ENCODE results near the gene DHODH. TPM values are rescaled to one million over a fixed set of nuclear protein-coding genes. Genes with fewer than 3 reads are reported as not detected.

The DHODH gene
- total and polyA plus RNA-seq, 2 of the 8 experiments (the other 6 are each of a cell fraction or from before 2014, with no cell fraction given) = 9.1 to 19.4 TPM

GRCh38 chr16:72064361-72064894, 55.9 kb downstream of the DHODH start:
- no peak overlapping the region for H3K27ac ChIP-seq (ENCODE audit: low read depth, low read length)
- FAIRE-seq = no peak

More at GRCh38 chr16:72064361-72064894, 55.9 kb downstream of the DHODH start:
- H2BK120ac ChIP-seq (replicated peaks; ENCODE audit: low read depth, low read length) = no peak overlapping the region
- no peaks in the 10 kb centered on the region for H3K79me1 ChIP-seq (ENCODE audit: low read depth, low read length)
- H2AFZ ChIP-seq (ENCODE audit: low read length) = no peak overlapping the region
- H3K4me1 ChIP-seq (replicated peaks in 1 of 4; ENCODE audit: control insufficient read depth in 3 of 4, insufficient read depth in 4 of 4, low read length in 3 of 4) = no peaks in the 10 kb centered on the region
- H3K79me2 ChIP-seq (ENCODE audit: control insufficient read depth in 1 of 2, insufficient read depth in 2 of 2, low read length in 2 of 2) = no peaks in the 10 kb centered on the region
- H3K23ac ChIP-seq (ENCODE audit: insufficient read length) = no peak overlapping the region
- H4K8ac ChIP-seq (ENCODE audit: extremely low read depth, insufficient read depth, low read length) = no peak overlapping the region
- H2BK12ac ChIP-seq (ENCODE audit: low read depth, low read length) = no peak overlapping the region
- no peaks in the 10 kb centered on the region for H4K20me1 ChIP-seq (replicated peaks in 1 of 2; ENCODE audit: control insufficient read depth in 1 of 2, insufficient read depth in 2 of 2, low read length in 2 of 2)
- no peaks in the 10 kb centered on the region for H3K27me3 ChIP-seq (replicated peaks in 1 of 4; ENCODE audit: control insufficient read depth in 3 of 4, extremely low read depth in 1 of 4, insufficient read depth in 3 of 4, low read length in 3 of 4)
- no peak overlapping the region for H3K9ac ChIP-seq (replicated peaks in 1 of 4; ENCODE audit: extremely low read depth in 1 of 4, low read depth in 3 of 4, low read length in 3 of 4)
- no peak overlapping the region for H3K18ac ChIP-seq (ENCODE audit: extremely low read depth, low read length)
- no peak overlapping the region for H2BK15ac ChIP-seq (ENCODE audit: low read length)
- H3K9me3 ChIP-seq (ENCODE audit: insufficient read depth in 2 of 2, low read depth in 1 of 2, low read length in 1 of 2) = no peaks in the 10 kb centered on the region
- no peak overlapping the region for H4K91ac ChIP-seq (replicated peaks; ENCODE audit: insufficient read length, low read length)
- no peak overlapping the region for H3K4me2 ChIP-seq (ENCODE audit: insufficient read depth in 1 of 2, low read depth in 2 of 2, low read length in 2 of 2)
- H3K23me2 ChIP-seq (ENCODE audit: low read depth, low read length) = no peaks in the 10 kb centered on the region
- no peak for DNase-seq (ENCODE audit: low read depth in 1 of 2, low spot score in 2 of 2)
- no peak overlapping the region for H3K56ac ChIP-seq (replicated peaks; ENCODE audit: insufficient read length, low read depth, low read length)
- TF ChIP-seq HDAC6 (IDR thresholded peaks at IDR 0.05; ENCODE audit: low read depth, low read length) (no peak), SIN3A (conservative IDR thresholded peaks at IDR 0.05 in 1 of 2, IDR thresholded peaks at IDR 0.05 in 1 of 2; ENCODE audit: low read depth in 1 of 2, low read length in 2 of 2) (no peak)
- H3K14ac ChIP-seq (ENCODE audit: insufficient read length) = no peak overlapping the region
- ChIA-PET POLR2A (ENCODE audit: partially characterized antibody) (no interaction called here), CTCF (ENCODE audit: partially characterized antibody) (interaction anchor here (0.6 to 1.5 kb wide), 2 partner anchors 10 to 35 kb away, joined by 3 read pairs; partner anchors contain the start of gene HP)
- no peak overlapping the region for H2AK5ac ChIP-seq (ENCODE audit: low read depth, low read length)
- 91% methylated on average over 10 of the region's 10 CpGs; no CpG with 5 or more reads in 1 of the 2 experiments for WGBS, 2 experiments (ENCODE audit: extremely low coverage in 1 of 2, insufficient coverage in 1 of 2, insufficient read length in 1 of 2, insufficient replicate concordance in 2 of 2, low coverage in 1 of 2, low lambda C conversion rate in 2 of 2, missing lambda C conversion rate in 1 of 2)
- no peak overlapping the region for H2BK5ac ChIP-seq (ENCODE audit: low read depth, low read length)
- no peak overlapping the region for H4K5ac ChIP-seq (ENCODE audit: insufficient read length, low read depth, low read length)
- no peaks in the 10 kb centered on the region for H3K36me3 ChIP-seq (ENCODE audit: control insufficient read depth in 2 of 4, insufficient read depth in 4 of 4, low read length in 3 of 4)
- no peak overlapping the region for H3K4ac ChIP-seq (replicated peaks; ENCODE audit: insufficient read length, low read depth, low read length)
- no peak overlapping the region for H2BK20ac ChIP-seq (ENCODE audit: low read length)
- no peak overlapping the region for H3K4me3 ChIP-seq (ENCODE audit: extremely low read depth in 1 of 4, insufficient read depth in 2 of 4, low read depth in 3 of 4, low read length in 4 of 4)
